ENCODE measurements around the gene FGB. TPM values are rescaled to one million over a fixed set of nuclear protein-coding genes. Genes with fewer than 3 reads are reported as not detected.
A peak's percentile ranks its signal among the peaks of the same experiment; 100 is the strongest.

FGB gene
- total and polyA plus RNA-seq, 8 donors = 0.31 to 22.8 (median 6.2) TPM; not detected in 5

- Histone ChIP-seq H3K36me3 (no peaks in the 10 kb centered on the region), H3K9me3 (no peaks in the 10 kb centered on the region), H3K27ac (no peak overlapping the region), H3K27me3 (no peaks in the 10 kb centered on the region), H3K4me3 (no peak overlapping the region), H3K4me1 (no peaks in the 10 kb centered on the region)
- intact Hi-C loops (cut with DNase I; ENCODE audit: low total_unique reads) = loop anchor here (5.0 kb wide), 1 partner anchor 63 kb away; no protein-coding TSS in a partner anchor
- TF ChIP-seq POLR2AphosphoS5 (IDR thresholded peaks at IDR 0.05) (no peak), POLR2A (IDR thresholded peaks at IDR 0.05) (no peak), EP300 (IDR thresholded peaks at IDR 0.05) (no peak), CTCF (IDR thresholded peaks at IDR 0.05) (no peak)
- 74 to 93% (median 90%) methylated on average over 1 of the region's 1 CpG for WGBS, 5 donors
- no peak for DNase-seq
These were observed 3.7 kb upstream of the FGB start for GRCh38 chr4:154559141-154559493.

- intact Hi-C loops (cut with DNase I; ENCODE audit: low total_unique reads) = loop anchor here (5.0 kb wide), 1 partner anchor 63 kb away; no protein-coding TSS in a partner anchor
- H3K27me3 ChIP-seq = no peaks in the 10 kb centered on the region
- TF ChIP-seq CTCF (IDR thresholded peaks at IDR 0.05) (peak in 4 of 7 experiments; percentile 9 to 49 (median 36)), POLR2A (IDR thresholded peaks at IDR 0.05) (no peak), EP300 (IDR thresholded peaks at IDR 0.05) (no peak), POLR2AphosphoS5 (IDR thresholded peaks at IDR 0.05) (no peak)
- DNase-seq = peak in 1 of 2 donors; percentile 75
- H3K4me3 ChIP-seq = no peak overlapping the region
- no peak overlapping the region for H3K27ac ChIP-seq
- no peaks in the 10 kb centered on the region for H3K4me1 ChIP-seq
- H3K36me3 ChIP-seq = no peaks in the 10 kb centered on the region
- no peaks in the 10 kb centered on the region for H3K9me3 ChIP-seq
- WGBS, 5 donors = 49 to 58% (median 52%) methylated on average over 9 of the region's 9 CpGs
These were observed 3.1 kb upstream of the FGB start for GRCh38 chr4:154559494-154560418.

GRCh38 chr4:154560419-154560801, 2.4 kb upstream of the FGB start:
- WGBS, 5 donors = 81 to 92% (median 84%) methylated on average over 1 of the region's 1 CpG
- intact Hi-C loops (cut with DNase I; ENCODE audit: low total_unique reads) = no loop called here
- Histone ChIP-seq H3K27me3 (no peaks in the 10 kb centered on the region), H3K4me3 (no peak overlapping the region), H3K27ac (no peak overlapping the region), H3K4me1 (no peaks in the 10 kb centered on the region), H3K36me3 (no peaks in the 10 kb centered on the region), H3K9me3 (no peaks in the 10 kb centered on the region)
- DNase-seq = no peak
- TF ChIP-seq POLR2AphosphoS5 (IDR thresholded peaks at IDR 0.05) (no peak), CTCF (IDR thresholded peaks at IDR 0.05) (no peak), POLR2A (IDR thresholded peaks at IDR 0.05) (no peak), EP300 (IDR thresholded peaks at IDR 0.05) (no peak)

GRCh38 chr4:154560824-154561231, 2.0 kb upstream of the FGB start:
- Histone ChIP-seq H3K36me3 (no peaks in the 10 kb centered on the region), H3K9me3 (no peaks in the 10 kb centered on the region), H3K4me3 (no peak overlapping the region), H3K27me3 (no peaks in the 10 kb centered on the region), H3K27ac (peak overlapping the region in 1 of 5 donors; percentile 38), H3K4me1 (no peaks in the 10 kb centered on the region)
- WGBS, 5 donors = 65 to 75% (median 68%) methylated on average over 4 of the region's 4 CpGs
- no peak for DNase-seq
- TF ChIP-seq POLR2AphosphoS5 (IDR thresholded peaks at IDR 0.05) = no peak
- TF ChIP-seq POLR2A (IDR thresholded peaks at IDR 0.05) = no peak
- no peak for TF ChIP-seq EP300 (IDR thresholded peaks at IDR 0.05)
- no peak for TF ChIP-seq CTCF (IDR thresholded peaks at IDR 0.05)
- intact Hi-C loops (cut with DNase I; ENCODE audit: low total_unique reads) = no loop called here

Data from stomach (tissue), 9 donors.